Stimulated activated CD4-positive, alpha-beta T cell treated with anti-CD3 and anti-CD28 coated beads, TNF-alpha, amount 100 ng/mL, for 24 hours (primary cell): Measurements from ENCODE around the gene PLEKHA5.
"Not testable (repeated sequence)": the region's sequence is repeated elsewhere in the genome, so short reads cannot be mapped to it uniquely, and the experiment has no call there.

Experiments used
- DNase-seq, 3 experiments: peaks; one replicate each; pipeline ENCODE4 v3.0.0-alpha.2; 2020; ENCODE audit warnings: low read depth in 3 of 3

Gene PLEKHA5

DNA sequence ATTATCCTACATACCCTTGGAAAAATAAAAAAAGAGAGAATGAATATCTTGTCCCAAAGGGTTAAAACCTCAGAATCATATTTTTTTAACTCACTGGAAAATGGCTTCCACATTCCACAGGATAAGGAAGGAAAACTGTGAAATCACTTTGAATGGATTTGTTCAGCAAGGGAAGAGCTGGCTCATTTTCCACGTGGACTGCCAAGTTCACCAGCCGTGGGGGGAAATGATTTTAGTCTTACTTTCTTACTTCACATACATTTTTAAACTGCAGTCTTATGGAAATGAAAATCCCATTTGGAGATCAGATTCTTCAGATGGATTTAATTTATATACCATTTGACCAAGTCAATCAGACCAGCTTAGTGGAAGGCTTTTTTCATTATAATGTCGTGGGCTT, 279.8 kb downstream of the PLEKHA5 start:
- no peak for DNase-seq

DNA sequence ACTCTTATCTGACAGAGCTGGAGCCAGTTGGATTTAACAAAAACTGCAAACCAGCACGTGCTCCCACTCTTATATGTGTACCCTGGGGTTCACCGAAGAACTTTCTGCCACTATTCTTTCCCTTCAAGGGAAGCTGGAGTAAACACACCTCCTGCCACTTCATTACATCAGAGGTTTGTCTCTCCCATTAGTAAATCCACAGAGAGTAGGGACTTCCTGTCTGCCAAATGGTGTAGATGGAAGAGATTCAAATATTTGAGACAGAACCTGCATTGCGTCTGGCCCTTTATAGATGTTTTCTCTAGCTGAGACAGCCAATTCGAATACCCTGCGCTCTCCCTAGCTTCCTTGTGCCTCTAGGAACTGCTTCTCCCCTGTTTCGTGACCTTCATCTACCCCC, 280.7 kb downstream of the PLEKHA5 start:
- no peak for DNase-seq

DNA sequence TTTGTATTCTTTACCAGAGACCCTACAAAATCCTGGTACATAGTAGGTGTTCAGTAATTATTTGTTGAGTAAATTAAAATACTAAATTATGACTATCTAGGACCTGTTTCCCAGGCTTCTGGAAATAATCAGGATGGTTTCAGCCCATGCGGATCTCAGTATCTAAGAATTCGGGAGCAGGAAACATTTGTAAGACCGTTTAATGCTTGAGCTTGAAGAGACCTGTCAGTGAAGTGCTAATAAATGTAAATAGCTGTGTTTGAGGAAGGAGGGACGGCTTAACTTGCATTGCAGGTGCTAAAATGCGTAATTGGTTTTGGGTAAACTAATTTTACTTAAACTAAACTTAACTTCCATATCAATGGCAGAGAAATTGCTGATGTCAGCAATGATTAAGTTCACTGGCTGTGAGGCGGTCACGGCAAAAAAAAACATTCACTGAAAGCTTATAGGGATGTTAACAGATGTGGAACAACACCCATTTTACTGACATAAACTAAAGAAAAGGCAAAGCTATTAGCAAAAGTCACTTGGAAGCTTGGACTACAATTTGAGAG, 281.2 kb downstream of the PLEKHA5 start:
- no peak for DNase-seq

DNA sequence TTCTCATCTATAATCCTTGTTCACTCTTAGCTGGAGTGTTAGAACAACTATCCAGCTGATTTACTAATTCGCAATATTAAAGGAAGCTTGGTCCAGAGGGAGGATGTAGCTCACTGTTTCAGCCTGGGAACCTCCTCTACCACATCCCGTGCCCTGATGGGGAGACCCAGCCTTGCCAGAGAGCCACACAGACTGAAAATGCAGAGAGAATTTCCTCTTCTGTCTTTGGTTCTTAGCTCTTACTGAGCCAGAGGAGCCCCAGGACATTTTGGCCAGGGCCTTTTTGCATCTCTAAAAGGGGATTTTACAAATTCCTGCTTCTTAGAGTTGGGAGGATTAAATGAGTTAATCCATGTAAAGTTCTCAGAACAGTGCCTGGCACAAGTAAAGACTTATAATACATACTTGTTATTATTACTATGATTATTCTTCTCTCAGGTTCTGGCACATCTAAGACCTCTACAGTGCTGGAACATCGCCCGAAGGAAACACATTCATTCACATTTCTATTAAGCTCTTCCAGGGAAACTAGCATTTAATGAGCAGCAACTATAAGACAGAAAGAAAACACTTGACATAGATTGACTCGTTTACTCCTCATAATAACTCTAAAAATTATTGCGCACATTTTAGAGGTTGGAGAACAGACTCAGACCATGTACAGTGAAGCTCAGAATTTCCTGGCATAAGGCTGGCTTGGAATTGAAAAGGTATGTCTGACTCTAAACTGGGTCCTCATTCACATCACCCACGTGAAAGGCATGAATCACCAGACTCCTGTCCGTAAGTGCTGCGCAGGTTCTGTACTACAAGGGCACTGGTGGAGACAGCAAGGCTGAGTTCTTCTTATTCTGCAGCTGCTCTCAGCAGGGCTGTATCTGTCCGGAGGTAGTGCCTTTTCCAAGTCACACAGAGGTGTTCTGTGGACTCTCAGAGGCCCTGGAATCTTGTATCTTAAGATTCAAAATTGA, 282.0 kb downstream of the PLEKHA5 start:
- no peak for DNase-seq

DNA sequence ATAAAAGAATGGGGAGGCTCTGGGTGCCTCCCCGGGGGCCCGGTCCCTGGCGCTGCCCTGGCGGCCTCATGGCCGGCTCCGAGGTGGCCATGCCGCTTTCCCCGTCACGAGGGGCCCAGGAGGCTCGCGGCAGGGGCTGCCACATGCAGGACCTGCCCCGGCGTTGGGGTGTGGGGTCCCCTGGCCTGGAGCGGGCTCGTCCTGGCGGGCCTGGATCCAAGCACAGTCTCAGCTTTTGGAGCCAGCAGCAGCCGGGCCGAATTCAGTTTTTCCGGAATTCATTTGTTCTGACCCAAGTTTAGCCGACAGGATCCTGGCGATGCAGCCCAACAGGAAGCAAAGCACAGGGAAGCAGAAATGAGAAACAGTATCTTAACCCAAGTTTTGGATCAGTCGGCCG, 283.3 kb downstream of the PLEKHA5 start:
- no peak for DNase-seq

DNA sequence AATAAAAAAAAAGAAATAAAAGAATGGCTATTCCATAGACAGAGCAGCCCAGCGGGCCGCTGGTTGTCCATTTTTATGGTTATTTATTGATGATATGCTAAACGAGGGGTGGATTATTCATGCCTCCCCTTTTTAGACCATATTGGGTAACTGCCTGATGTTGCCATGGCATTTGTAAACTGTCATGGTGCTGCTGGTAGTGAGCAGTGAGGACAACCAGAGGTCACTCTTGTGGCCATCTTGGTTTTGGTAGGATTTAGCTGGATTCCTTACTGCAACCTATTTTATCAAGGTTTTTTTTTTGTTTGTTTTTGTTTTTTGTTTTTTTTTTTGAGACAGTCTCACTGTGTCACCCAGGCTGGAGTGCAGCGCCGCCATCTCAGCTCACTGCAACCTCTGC, 284.0 kb downstream of the PLEKHA5 start:
- not testable (repeated sequence) for DNase-seq

DNA sequence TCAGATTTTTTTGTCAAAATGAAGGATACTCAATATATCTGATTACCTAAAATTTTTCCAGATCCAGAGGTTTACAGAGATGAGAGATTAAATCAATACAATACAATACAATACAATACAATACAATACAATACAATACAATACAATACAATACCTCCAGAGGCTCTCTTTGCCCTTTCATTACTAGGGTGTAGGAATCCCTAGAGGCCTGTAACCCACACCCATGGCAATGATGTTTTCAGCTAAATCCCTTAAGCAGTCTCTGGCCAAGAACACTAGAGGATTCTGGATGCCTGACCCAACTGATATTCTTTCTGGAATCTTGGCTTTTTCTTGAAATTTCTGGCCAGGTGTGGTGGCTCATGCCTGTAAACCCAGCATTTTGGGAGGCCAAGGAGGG, 286.0 kb downstream of the PLEKHA5 start:
- DNase-seq = no peak

DNA sequence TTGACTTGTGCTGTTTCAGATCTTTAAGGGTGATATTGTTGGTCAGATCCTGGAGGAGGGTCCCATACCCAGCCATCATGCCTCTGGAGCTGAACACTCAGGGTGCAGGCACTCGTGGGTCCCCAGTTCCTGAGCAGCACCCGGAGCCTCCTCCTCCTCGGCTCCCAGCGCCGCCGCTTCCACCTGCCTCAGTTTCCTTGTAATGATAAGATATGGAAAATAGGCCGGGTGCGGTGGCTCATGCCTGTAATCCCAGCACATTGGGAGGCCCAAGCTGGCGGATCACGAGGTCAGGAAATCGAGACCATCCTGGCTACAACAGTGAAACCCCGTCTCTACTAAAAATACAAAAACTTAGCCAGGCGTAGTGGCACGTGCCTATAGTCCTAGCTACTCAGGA, 289.6 kb downstream of the PLEKHA5 start:
- no peak for DNase-seq

DNA sequence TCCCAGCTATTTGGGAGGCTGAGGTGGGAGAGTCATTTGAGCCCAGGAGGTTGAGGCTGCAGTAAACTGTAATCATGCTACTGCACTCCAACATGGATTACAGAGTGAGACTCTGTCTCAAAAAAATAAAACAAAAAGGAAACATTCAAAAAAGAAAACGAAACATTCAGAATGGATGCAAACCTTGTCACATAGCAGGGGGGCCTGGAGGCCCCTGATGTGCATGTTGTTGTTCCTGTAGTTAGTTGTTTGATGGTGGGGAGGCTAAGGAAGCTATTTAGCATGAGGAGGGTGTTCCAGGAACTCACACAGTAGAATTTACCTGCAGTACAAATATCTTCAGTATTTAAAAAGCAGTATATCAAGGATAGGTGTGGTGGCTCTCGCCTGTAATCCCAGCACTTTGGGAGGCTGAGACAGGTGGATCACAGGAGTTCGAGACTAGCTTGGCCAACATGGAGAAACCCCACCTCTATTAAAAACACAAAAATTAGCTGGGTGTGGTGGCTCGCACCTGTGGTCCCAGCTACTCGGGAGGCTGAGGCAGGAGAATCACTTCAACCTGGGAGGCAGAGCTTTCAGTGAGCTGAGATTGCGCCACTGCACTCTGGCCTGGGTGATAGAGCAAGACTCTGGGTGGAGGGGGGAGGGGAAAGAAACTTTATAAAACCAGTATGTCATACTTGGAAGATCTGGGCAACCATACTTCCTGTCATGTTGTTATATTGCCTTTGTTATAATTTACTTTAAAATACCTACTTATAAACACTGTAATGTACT, 292.2 kb downstream of the PLEKHA5 start:
- DNase-seq = no peak

DNA sequence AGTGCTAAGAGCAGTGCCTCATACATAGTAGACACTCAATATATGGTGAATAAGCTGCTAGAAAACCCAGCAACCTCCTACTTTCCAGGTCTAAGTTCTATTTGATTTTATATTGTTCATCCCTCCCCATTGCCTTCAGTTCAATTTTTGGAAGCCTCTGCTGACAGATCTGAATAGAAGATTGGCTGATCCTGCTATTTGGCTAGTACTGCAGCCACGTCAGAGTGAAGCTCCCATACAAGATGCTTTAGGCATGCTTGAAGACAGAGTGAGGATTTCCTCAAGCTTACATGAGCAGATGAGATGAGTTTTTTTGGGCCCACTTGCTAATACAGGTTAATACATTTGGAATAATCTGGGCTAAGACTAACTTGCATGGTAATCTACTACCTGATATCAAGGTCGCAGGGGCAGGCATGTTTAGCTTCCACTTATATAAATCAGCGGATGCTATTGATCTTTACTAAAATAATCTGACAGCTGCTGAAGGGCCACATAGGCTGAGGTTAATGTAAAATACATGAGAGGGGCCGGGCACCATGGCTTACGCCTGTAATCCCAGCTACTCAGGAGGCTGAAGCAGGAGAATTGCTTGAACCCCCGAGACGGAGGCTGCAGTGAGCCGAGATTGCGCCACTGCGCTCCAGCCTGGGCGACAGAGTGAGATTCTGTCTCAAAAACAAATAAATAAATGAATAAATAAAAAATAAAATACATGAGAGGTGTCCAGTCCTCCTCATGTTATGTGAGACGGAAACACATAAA, 293.8 kb downstream of the PLEKHA5 start:
- no peak for DNase-seq
